RPMI7951 (cell line): Measurements from ENCODE around the gene SARDH. TPM values are rescaled to one million over a fixed set of nuclear protein-coding genes. Genes with fewer than 3 reads are reported as not detected.

Experiments
- DNase-seq: peaks from one replicate; pipeline ENCODE4 v3.0.0-alpha.2; 2012; ENCODE audit warnings: low read depth
- total RNA-seq: library from RNA; depleted of rRNA; stranded (reverse); fragments of >200 nt; shearing (Covaris generic); gene quantifications from 2 replicates; pipeline ENCODE4 v1.2.3, GENCODE V29; 2014

SARDH gene
- total RNA-seq, 1 experiment from 2014 or later: 1.8 TPM

GRCh38 chr9:133647148-133647547 lies 91.0 kb downstream of the SARDH start:
- no peak for DNase-seq

- no peak for DNase-seq
These were observed 93.0 kb downstream of the SARDH start for GRCh38 chr9:133645021-133645765.

GRCh38 chr9:133643978-133644760 lies 94.0 kb downstream of the SARDH start:
- DNase-seq: no peak

GRCh38 chr9:133643362-133643755 lies 94.8 kb downstream of the SARDH start:
- no peak for DNase-seq

GRCh38 chr9:133642708-133643361 lies 95.3 kb downstream of the SARDH start:
- no peak for DNase-seq

GRCh38 chr9:133641861-133642595 lies 96.1 kb downstream of the SARDH start:
- no peak for DNase-seq

- DNase-seq: no peak
These were observed 96.8 kb downstream of the SARDH start for GRCh38 chr9:133641396-133641655.

- no peak for DNase-seq
These were observed 97.4 kb downstream of the SARDH start for GRCh38 chr9:133640580-133641395.

- DNase-seq: no peak
These were observed 98.0 kb downstream of the SARDH start for GRCh38 chr9:133640160-133640559.

- no peak for DNase-seq
These were observed 98.5 kb downstream of the SARDH start for GRCh38 chr9:133639613-133640012.

- no peak for DNase-seq
These were observed 99.4 kb downstream of the SARDH start for GRCh38 chr9:133638711-133639110.

- no peak for DNase-seq
These were observed 100.1 kb downstream of the SARDH start for GRCh38 chr9:133638076-133638475.

- no peak for DNase-seq
These were observed 100.6 kb downstream of the SARDH start for GRCh38 chr9:133637451-133638055.

GRCh38 chr9:133636902-133637301 lies 101.2 kb downstream of the SARDH start:
- no peak for DNase-seq

- no peak for DNase-seq
These were observed 102.3 kb downstream of the SARDH start, which contains the start of gene DBH for GRCh38 chr9:133635533-133636531. DBH (plus strand) TSS chr9:133636363; CDS start chr9:133636372, 9 bp downstream.

- no peak for DNase-seq
These were observed 103.1 kb downstream of the SARDH start for GRCh38 chr9:133635098-133635497.

- no peak for DNase-seq
These were observed 104.0 kb downstream of the SARDH start for GRCh38 chr9:133634081-133634691.

- DNase-seq: no peak
These were observed 104.5 kb downstream of the SARDH start for GRCh38 chr9:133633681-133634080.
